AG09309 (cell line): ENCODE results near the gene MYLK4.
A peak's percentile ranks its signal among the peaks of the same experiment; 100 is the strongest.

Experiments
- DNase-seq: peaks from one replicate; pipeline ENCODE4 v3.0.0-alpha.2; 2010; ENCODE audit warnings: low read depth
- H3K4me3 ChIP-seq: 2 replicates; pipeline ENCODE4 v1.5.1; 2011; ENCODE audit warnings: mild to moderate bottlenecking, low read depth, low read length, moderate library complexity; ENCODE audit not compliant: control insufficient read depth
- CTCF ChIP-seq: IDR thresholded peaks from 2 replicates; pipeline ENCODE4 v1.5.1; 2011; ENCODE audit warnings: mild to moderate bottlenecking, low read depth, low read length, inconsistent platforms; ENCODE audit not compliant: insufficient read depth, control insufficient read depth; ENCODE audit errors: missing control alignments

MYLK4 gene

GRCh38 chr6:2719093-2719455, 31.6 kb downstream of the MYLK4 start:
- DNase-seq: no peak
- no peak overlapping the region for H3K4me3 ChIP-seq
- TF ChIP-seq CTCF: no peak

- TF ChIP-seq CTCF: no peak
- DNase-seq: no peak
- no peak overlapping the region for H3K4me3 ChIP-seq
These were observed 32.2 kb downstream of the MYLK4 start for GRCh38 chr6:2718334-2719092.

GRCh38 chr6:2716936-2717700, 33.6 kb downstream of the MYLK4 start:
- no peak for TF ChIP-seq CTCF
- H3K4me3 ChIP-seq: no peak overlapping the region

GRCh38 chr6:2715737-2716136, 35.0 kb downstream of the MYLK4 start:
- TF ChIP-seq CTCF: no peak
- DNase-seq: no peak
- H3K4me3 ChIP-seq: no peak overlapping the region

More at GRCh38 chr6:2716936-2717700, 33.6 kb downstream of the MYLK4 start:
- no peak for DNase-seq

GRCh38 chr6:2714111-2714895, 36.4 kb downstream of the MYLK4 start:
- peak; percentile 13 for TF ChIP-seq CTCF
- DNase-seq: peak; percentile 73
- H3K4me3 ChIP-seq: no peak overlapping the region

GRCh38 chr6:2713473-2714110, 37.1 kb downstream of the MYLK4 start:
- TF ChIP-seq CTCF: no peak
- no peak overlapping the region for H3K4me3 ChIP-seq
- DNase-seq: no peak
